HG03558 (cell line): ENCODE results near the gene TUBB1.
A peak's percentile ranks its signal among the peaks of the same experiment; 100 is the strongest.
"Not testable (repeated sequence)": the region's sequence is repeated elsewhere in the genome, so short reads cannot be mapped to it uniquely, and the experiment has no call there.

ENCODE experiments used
- ATAC-seq: cut with Tn5 transposase; IDR thresholded peaks from one replicate; pipeline ENCODE4 v1.9.1; 2021; ENCODE audit warnings: moderate number of reproducible peaks; ENCODE audit not compliant: unreplicated experiment; ENCODE audit errors: extremely low read depth

The TUBB1 gene

GRCh38 chr20:59004763-59005522, 14.3 kb upstream of the TUBB1 start:
- ATAC-seq, result peak; percentile 32

- no peak for ATAC-seq
Measured at GRCh38 chr20:59005523-59006166, 13.6 kb upstream of the TUBB1 start.

GRCh38 chr20:59006167-59006863, 12.9 kb upstream of the TUBB1 start:
- no peak for ATAC-seq

GRCh38 chr20:59006864-59007664, 12.2 kb upstream of the TUBB1 start, which contains the start of gene CTSZ:
CTSZ (minus strand) TSS chr20:59007254; CDS start chr20:59007128, 126 bp downstream.
- no peak for ATAC-seq

- no peak for ATAC-seq
Measured at GRCh38 chr20:59007665-59008511, 11.3 kb upstream of the TUBB1 start.

- ATAC-seq, result no peak
Measured at GRCh38 chr20:59008715-59009336, 10.4 kb upstream of the TUBB1 start.

- ATAC-seq, result no peak
Measured at GRCh38 chr20:59010321-59010994, 8.8 kb upstream of the TUBB1 start.

- no peak for ATAC-seq
Measured at GRCh38 chr20:59010995-59011873, 8.0 kb upstream of the TUBB1 start.

- not testable (repeated sequence) for ATAC-seq
Measured at GRCh38 chr20:59011874-59012157, 7.4 kb upstream of the TUBB1 start.

GRCh38 chr20:59013031-59013951, 5.9 kb upstream of the TUBB1 start:
- no peak for ATAC-seq

- no peak for ATAC-seq
Measured at GRCh38 chr20:59013959-59014608, 5.1 kb upstream of the TUBB1 start.

- no peak for ATAC-seq
Measured at GRCh38 chr20:59014680-59015389, 4.4 kb upstream of the TUBB1 start.

GRCh38 chr20:59015411-59015810, 3.8 kb upstream of the TUBB1 start:
- ATAC-seq, result no peak

- no peak for ATAC-seq
Measured at GRCh38 chr20:59015812-59016711, 3.2 kb upstream of the TUBB1 start.
